ENCODE data around the gene SUPT6H. TPM values are rescaled to one million over a fixed set of nuclear protein-coding genes. Genes with fewer than 3 reads are reported as not detected.
A peak's percentile ranks its signal among the peaks of the same experiment; 100 is the strongest.

The SUPT6H gene
- total RNA-seq, 4 donors from 2014 or later = 47.2 to 86.7 (median 71.3) TPM

DNA sequence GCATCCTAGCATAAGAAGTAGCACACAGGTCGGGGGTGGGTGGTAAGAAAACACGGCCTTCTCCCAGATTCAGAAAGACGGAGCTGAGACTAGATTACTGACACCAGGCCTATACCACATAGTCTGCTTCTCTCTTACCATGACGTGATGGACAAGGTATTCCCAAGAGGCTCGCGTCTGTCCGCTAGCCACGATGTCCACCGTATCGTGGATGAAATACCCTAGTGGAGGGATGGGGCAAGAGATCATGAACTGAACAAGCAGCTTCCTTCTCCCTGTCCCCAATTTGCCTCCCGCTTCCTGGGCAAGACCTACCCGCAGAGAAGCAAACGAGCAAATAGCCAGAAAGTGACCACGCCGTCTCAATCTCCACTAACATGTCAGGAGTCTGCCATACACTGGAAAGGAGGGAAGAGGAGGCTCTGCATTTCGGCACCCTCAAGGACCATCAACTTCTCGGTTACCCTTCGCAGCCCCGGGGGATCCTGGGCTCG, 63.2 kb downstream of the SUPT6H start:
- intact Hi-C loops (cut with DNase I; ENCODE audit: low total_unique reads) = no loop called here
- DNase-seq (ENCODE audit: low spot score in 2 of 2) = no peak
- TF ChIP-seq, protein P1, sequence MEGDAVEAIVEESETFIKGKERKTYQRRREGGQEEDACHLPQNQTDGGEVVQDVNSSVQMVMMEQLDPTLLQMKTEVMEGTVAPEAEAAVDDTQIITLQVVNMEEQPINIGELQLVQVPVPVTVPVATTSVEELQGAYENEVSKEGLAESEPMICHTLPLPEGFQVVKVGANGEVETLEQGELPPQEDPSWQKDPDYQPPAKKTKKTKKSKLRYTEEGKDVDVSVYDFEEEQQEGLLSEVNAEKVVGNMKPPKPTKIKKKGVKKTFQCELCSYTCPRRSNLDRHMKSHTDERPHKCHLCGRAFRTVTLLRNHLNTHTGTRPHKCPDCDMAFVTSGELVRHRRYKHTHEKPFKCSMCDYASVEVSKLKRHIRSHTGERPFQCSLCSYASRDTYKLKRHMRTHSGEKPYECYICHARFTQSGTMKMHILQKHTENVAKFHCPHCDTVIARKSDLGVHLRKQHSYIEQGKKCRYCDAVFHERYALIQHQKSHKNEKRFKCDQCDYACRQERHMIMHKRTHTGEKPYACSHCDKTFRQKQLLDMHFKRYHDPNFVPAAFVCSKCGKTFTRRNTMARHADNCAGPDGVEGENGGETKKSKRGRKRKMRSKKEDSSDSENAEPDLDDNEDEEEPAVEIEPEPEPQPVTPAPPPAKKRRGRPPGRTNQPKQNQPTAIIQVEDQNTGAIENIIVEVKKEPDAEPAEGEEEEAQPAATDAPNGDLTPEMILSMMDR (IDR thresholded peaks at IDR 0.05) = no peak
- TF ChIP-seq POLR2A (IDR thresholded peaks at IDR 0.05) = no peak
- peak overlapping the region; percentile 17 for H3K4me3 ChIP-seq (ENCODE audit: low read depth, poor library complexity, severe bottlenecking)
- WGBS, 2 donors = 30 to 33% methylated on average over 20 of the region's 20 CpGs

DNA sequence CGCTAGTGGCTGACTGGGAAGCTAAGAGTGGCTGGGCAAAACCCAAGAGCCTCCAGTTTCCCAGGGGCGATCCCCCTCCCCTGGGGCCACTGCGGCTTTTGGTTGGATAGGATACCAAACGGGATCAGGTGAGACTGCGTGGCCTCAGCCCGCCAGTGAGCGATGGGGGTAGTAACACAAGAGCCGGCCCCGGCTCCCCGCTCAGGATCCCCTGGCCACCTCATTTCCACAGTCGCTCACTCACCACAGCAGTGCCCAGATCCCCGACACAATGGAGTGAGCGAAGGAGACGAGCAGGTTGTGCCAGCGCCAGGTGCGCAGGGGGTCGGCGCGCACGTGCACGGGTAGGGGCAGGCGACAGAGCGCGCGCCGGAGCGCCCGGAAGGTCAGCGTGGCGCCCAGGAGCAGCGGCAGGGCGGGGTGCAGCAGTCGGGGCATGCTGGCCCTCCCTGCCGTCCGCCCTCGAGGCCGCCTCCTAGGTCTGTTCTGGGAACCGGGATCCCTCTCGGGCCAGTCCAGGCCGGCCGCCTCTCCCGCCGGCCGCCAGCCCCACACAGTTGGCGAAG, 63.7 kb downstream of the SUPT6H start:
- H3K4me3 ChIP-seq (ENCODE audit: low read depth, poor library complexity, severe bottlenecking) = peak overlapping the region; percentile 17
- 1 to 3% methylated on average over 11 to 21 of the region's 45 CpGs for WGBS, 2 donors
- peak in 1 of 2 donors; percentile 54 for DNase-seq (ENCODE audit: low spot score in 2 of 2)
- TF ChIP-seq POLR2A (IDR thresholded peaks at IDR 0.05) = no peak
- TF ChIP-seq, protein P1 (IDR thresholded peaks at IDR 0.05) = no peak
- intact Hi-C loops (cut with DNase I; ENCODE audit: low total_unique reads) = no loop called here

DNA sequence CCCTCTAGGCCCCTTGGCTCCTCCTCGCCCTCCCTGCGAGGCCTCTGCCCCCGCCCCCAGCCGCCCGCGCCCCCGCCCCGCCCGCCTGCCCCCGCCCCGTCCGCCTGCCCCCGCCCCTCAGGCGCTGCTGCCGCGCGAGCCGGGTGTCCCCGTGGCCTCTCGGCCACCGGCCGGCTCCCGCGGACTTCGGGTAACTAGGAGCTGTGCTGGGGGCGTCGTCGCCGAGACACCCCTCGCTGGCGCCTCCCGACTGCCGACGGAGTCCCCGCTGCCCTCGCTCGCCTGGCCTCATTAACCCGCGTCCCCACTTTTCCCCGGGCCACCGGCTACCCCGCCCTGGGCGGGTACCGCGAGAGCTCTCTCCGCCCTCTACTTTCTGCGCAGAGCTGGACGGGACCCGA, 64.2 kb downstream of the SUPT6H start, which contains the start of gene TLCD1:
Gene TLCD1, minus strand, starts transcription at position 8 of the 401 bp plus-strand sequence. CDS start 136 bp downstream, outside the sequence.
- DNase-seq (ENCODE audit: low spot score in 2 of 2) = peak; percentile 62 to 91
- TF ChIP-seq, protein P1 (IDR thresholded peaks at IDR 0.05) = no peak
- no peak for TF ChIP-seq POLR2A (IDR thresholded peaks at IDR 0.05)
- H3K4me3 ChIP-seq (ENCODE audit: low read depth, poor library complexity, severe bottlenecking) = peak within 1 kb of the TSS; percentile 56
- 0% methylated on average over 4 to 9 of the region's 49 CpGs for whole genome bisulfite sequencing, 2 donors
- intact Hi-C loops (cut with DNase I; ENCODE audit: low total_unique reads) = no loop called here

DNA sequence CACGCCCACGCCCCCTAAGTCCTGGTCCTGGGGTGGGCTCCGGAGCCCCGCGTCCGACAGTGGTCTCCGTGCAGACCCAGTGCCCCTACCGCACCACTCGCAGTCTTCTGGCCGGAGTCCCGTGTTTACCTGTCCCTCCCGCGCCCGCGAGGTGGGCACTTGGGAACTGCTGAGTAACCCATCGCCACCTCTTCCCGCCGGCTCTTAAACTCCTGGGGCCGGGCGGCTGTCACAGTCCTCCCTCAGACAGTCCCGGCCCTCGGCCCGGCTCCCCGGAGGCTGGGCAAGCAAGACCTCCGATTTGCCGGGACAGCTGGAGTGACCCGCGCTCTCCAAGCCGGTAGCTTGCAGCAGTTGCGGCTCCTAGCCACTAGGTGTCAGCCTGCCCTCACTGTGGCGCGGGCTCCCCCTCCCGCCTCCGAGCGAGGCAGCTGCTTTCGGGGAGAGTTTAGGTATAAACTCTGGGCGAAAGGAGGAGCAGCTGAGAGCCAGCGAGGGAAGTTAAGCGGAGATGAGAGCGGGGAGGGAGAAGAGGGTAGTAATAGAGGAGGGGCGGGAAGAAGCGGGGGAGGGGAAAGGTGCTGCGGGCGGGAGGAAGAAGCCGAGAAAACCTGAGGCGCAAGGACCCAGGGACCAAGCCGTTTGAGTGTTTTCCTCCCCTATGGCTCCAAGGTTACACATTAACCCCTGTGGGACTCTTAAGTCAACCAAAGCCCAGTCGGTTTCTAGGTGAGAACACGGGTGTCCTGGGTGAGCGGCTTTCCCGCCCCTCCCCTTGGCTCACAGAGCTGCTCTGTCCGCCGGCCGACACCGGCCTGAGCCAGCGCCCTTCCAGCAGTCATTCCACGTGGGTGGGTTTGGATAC, 64.9 kb downstream of the SUPT6H start:
- no peak for TF ChIP-seq POLR2A (IDR thresholded peaks at IDR 0.05)
- TF ChIP-seq, protein P1 (IDR thresholded peaks at IDR 0.05) = peak in 2 of 3 donors; percentile 46 to 99
- DNase-seq (ENCODE audit: low spot score in 2 of 2) = peak; percentile 92 to 98
- intact Hi-C loops (cut with DNase I; ENCODE audit: low total_unique reads) = no loop called here
- peak overlapping the region; percentile 56 for H3K4me3 ChIP-seq (ENCODE audit: low read depth, poor library complexity, severe bottlenecking)
- WGBS, 2 donors = 1% methylated on average over 45 to 55 of the region's 57 CpGs

DNA sequence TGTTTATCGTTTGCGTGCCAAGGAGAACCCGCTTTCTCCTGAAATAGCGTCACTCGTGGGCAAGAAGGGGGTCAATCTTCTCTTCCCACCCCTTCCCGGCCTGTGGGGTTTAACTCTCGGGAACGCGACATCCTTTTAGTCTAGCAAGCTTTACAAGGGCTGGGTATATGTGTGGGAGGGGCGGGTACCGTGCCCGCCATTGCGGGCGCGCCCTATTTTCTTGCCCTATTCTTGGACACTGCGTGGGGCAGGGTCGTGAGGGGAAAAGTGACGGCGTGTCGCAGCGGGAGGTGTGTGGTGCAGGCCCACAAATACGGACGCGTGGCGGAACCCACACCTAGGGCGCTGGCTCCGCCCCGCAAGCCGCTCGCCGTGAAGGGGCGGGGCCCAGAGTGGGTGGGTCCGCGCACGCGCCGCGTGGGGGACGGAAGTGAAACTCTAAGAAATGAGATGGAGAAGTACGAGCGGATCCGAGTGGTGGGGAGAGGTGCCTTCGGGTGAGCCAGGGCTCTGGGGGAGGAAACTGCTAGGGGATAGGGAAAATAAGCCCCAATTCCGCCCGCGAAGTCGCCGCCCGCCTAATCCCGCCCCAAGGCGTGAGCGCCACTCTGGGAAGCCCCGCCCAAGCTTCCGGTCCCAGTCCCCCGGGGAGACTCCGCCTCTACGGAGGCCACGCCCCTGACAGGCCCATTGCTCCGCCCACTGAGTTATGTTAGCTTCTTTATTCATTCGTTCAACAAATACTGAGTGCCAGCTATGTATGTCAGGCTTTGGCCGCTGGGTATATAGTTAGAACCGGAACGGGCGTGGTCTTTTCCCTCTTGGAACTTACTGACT, 66.6 kb downstream of the SUPT6H start, which contains the start of gene NEK8:
Gene NEK8, plus strand, starts transcription at position 425 of the 837 bp plus-strand sequence. Its CDS starts 26 bp downstream, at position 451.
- H3K4me3 ChIP-seq (ENCODE audit: low read depth, poor library complexity, severe bottlenecking) = peak within 1 kb of the TSS; percentile 51
- TF ChIP-seq, protein P1 (IDR thresholded peaks at IDR 0.05) = no peak
- no peak for TF ChIP-seq POLR2A (IDR thresholded peaks at IDR 0.05)
- WGBS, 2 donors = 0 to 1% methylated on average over 52 to 57 of the region's 64 CpGs
- intact Hi-C loops (cut with DNase I; ENCODE audit: low total_unique reads) = no loop called here
- DNase-seq (ENCODE audit: low spot score in 2 of 2) = peak; percentile 99 to 100
